ENCODE measurements around the gene ZNF579.

GRCh38 chr19:55536366-55536765 is 44.3 kb downstream of the ZNF579 start:
- TF ChIP-seq, protein P1, sequence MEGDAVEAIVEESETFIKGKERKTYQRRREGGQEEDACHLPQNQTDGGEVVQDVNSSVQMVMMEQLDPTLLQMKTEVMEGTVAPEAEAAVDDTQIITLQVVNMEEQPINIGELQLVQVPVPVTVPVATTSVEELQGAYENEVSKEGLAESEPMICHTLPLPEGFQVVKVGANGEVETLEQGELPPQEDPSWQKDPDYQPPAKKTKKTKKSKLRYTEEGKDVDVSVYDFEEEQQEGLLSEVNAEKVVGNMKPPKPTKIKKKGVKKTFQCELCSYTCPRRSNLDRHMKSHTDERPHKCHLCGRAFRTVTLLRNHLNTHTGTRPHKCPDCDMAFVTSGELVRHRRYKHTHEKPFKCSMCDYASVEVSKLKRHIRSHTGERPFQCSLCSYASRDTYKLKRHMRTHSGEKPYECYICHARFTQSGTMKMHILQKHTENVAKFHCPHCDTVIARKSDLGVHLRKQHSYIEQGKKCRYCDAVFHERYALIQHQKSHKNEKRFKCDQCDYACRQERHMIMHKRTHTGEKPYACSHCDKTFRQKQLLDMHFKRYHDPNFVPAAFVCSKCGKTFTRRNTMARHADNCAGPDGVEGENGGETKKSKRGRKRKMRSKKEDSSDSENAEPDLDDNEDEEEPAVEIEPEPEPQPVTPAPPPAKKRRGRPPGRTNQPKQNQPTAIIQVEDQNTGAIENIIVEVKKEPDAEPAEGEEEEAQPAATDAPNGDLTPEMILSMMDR (IDR thresholded peaks at IDR 0.05) = no peak
- no peak for TF ChIP-seq POLR2AphosphoS5 (IDR thresholded peaks at IDR 0.05)

All from upper lobe of left lung (tissue), 4 donors.